Stimulated activated CD8-positive, alpha-beta memory T cell treated with anti-CD3 and anti-CD28 coated beads, Interleukin-7, amount 100 ng/mL, for 1 hour (primary cell): ENCODE results near the gene PALD1.
A peak's percentile ranks its signal among the peaks of the same experiment; 100 is the strongest.

Experiments
- DNase-seq, 2 donors: peaks; one replicate each; pipeline ENCODE4 v3.0.0-alpha.2; 2020; ENCODE audit warnings: low read depth in 2 of 2

The PALD1 gene

DNA sequence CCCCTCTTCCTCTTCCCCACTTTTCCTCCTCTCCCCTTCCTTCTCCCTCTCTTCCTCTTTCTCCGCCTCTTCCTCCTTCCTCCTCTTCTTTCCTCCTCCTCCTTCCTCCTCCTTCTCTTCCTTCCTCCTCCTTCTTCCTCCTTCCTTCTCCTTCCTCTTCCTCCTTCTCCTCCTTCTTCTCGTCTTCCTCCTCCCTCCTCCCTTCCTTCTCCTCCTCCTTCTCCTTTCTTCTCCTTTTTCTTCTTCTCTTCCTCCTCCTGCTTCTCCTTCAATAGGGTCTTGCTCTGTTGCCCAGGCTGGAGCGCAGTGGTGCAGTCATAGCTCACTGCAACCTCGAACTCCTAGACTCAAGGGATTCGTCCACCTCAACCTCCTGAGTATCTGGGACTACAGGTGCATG lies 56.9 kb downstream of the PALD1 start:
- DNase-seq = no peak

DNA sequence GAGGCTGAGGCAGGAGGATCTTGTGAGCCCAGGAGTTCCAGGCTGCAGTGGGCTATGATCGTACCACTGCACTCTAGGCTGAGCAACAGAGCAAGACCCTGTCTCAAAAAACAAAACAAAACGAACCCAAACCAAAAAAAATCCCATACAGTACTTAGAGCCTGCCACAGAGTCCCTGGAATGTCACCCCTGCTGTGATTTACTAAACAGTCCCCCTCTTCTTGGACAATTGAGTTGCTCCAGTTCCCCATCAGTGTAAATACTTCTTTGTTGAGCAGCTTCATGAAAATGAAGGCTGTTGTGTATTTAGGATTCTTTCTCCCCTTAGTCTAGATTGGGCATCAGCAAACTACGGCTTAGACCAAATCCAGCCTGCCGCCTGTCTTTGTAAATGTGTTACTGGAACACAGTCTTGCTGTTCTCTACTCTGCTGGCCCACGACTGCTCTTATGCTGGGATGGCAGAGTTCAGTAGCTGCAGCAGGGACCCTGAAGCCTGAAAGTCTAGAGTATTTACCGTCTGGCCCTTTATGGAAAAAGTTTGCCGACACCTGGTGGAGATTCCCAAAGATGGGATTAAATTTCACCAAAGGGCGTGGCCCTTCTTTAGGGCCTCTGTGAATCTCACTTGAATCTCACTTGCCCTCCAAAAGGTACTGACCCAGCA lies 57.8 kb downstream of the PALD1 start:
- DNase-seq = no peak

GRCh38 chr10:70537398-70538194 lies 59.0 kb downstream of the PALD1 start:
- no peak for DNase-seq

GRCh38 chr10:70538195-70538520 lies 59.6 kb downstream of the PALD1 start:
- DNase-seq = no peak

DNA sequence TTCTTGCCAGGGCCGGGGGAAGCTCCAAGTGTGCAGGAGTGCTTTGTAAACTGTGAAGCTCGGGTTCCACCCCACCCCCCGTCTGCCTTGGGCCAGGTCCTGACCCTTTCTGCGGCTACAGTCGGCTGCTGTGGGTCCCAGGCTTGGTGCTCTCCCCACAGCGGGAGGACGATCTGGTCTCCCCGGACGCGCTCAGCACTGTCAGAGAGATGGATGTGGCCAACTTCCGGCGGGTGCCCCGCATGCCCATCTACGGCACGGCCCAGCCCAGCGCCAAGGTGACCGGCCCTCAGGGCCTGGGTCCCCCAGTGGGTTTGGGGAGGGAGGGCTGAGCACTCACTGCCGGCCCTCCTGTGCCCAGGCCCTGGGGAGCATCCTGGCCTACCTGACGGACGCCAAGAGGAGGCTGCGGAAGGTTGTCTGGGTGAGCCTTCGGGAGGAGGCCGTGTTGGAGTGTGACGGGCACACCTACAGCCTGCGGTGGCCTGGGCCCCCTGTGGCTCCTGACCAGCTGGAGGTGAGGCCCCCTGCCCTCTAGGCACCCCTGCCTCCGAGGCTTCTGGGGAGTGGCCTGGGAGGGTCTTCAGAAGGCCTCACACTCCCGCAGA lies 60.3 kb downstream of the PALD1 start:
- DNase-seq = no peak

DNA sequence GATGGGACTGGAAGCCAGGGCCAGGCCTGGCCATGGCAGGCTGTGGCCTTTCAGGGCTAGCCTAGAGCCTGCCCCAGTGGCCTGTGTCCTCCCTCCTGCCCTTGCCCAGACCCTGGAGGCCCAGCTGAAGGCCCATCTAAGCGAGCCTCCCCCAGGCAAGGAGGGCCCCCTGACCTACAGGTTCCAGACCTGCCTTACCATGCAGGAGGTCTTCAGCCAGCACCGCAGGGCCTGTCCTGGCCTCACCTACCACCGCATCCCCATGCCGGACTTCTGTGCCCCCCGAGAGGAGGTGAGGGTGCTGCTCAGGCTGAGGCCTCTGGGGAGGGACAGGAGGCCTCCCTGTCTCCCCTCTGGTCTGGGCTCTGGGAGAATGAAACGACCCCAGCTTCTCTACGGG lies 60.9 kb downstream of the PALD1 start:
- DNase-seq = no peak

DNA sequence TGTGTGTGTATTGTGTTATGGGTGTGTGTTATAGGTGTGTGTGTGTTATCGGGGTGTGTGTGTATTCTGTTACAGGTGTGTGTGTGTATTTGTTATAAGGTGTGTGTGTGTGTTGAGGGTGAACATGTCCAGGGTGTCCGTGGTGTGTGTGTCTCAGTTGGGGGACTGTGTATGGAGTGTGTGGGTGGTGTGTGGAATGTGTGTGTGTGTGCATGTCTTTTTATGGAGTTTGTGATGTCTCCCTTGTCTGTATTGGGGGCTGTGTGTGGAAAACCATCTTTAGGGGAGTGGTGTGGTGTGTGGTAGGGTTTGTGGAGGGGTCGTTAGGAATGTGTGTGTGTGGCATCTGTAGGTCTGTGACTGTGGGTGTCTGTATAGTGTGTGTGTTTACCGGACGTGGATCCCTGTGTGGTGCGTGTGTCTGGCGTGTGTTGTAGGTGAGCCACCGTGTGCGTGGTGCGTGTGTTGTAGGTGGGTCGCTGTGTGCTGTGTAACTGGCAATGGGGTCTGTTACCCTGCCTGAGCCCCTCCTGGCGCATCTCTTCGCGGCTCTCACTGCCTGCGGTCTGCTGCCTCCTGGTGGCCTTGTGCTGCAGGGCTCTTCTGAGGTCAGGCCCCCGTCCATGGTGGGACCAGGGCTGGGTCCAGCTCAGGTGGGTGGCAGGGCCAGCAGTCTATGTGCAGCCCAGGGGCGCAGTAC lies 61.7 kb downstream of the PALD1 start:
- no peak for DNase-seq

DNA sequence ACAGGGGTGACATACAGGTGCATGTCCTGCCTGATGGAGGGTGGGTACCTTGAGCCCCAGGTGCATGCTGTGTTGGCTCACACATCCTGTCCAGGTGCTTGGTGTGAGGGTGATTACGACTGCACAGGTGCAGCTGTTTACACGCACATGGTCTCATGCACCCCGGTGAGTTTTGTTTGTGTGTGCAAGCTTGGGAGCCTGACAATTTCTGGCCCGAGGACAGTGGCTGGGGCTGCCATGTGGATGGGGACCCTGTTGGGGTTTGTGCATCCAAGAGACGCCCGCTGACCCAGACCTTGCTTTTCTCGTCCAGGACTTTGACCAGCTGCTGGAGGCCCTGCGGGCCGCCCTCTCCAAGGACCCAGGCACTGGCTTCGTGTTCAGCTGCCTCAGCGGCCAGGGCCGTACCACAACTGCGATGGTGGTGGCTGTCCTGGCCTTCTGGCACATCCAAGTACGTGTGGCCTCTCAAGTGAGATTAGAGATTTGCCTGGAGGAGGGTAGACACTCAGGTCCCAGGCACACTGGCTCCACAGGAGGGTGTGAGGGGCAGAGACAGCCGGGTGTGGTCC lies 62.3 kb downstream of the PALD1 start:
- no peak for DNase-seq

DNA sequence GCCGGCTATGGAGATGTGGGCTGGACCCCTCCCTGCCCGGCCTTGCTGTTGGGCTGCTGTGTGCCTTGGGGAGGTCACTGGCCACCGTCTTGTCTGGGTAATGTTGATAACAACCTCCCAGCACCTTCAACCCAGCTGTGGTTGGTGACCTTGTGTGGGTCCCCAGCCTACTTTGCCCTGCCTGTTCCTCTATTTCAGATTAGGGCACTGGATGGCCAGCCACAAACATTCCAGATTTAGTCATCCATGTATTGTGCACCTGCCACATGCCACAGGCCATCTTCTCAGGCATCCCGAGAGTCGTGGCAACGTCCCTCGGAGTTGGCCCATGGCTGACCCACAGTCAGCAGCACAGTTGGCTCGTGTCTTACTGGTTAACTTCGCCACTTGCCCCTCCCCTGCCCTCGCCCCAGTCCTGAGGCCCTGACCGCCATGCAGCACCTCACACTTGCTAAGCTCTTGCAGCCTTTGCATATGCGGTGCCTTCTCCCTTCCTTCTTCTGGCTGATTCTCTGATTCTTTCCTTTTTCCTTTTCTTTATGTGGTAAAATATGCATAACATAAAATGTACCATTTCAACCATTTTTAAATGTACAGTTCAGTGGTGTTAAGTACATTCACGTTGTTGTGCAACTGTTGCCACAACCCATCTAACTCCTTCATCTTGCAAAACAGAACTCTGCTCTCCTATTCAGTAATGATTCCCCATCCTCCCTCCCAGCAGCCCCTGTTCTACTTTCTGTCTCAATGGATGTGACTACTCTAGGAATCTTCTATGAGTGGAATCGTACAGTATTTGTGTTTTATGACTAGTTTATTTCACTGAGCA lies 63.4 kb downstream of the PALD1 start:
- DNase-seq = no peak

GRCh38 chr10:70542565-70542938 lies 64.0 kb downstream of the PALD1 start:
- DNase-seq = no peak

GRCh38 chr10:70543911-70544310 lies 65.3 kb downstream of the PALD1 start:
- DNase-seq = no peak

- no peak for DNase-seq
Measured at GRCh38 chr10:70544431-70545340, 66.1 kb downstream of the PALD1 start.

DNA sequence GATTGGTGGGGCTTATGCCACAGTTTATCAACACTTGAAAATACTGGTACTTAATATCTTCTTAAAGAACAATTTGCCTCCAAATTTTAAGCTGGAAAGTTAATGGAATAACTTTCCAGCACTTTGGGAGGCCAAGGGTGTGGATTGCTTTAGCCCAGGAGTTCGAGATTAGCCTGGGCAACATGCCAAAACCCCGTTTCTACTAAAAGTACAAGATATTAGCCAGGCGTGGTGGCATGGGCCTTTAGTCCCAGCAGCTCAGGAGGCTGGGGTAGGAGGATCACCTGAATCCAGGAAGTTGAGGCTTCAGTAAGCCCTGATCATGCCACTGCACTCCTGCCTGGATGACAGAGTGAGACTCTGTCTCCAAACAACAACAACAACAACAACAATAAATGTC lies 68.0 kb downstream of the PALD1 start:
- DNase-seq = no peak

DNA sequence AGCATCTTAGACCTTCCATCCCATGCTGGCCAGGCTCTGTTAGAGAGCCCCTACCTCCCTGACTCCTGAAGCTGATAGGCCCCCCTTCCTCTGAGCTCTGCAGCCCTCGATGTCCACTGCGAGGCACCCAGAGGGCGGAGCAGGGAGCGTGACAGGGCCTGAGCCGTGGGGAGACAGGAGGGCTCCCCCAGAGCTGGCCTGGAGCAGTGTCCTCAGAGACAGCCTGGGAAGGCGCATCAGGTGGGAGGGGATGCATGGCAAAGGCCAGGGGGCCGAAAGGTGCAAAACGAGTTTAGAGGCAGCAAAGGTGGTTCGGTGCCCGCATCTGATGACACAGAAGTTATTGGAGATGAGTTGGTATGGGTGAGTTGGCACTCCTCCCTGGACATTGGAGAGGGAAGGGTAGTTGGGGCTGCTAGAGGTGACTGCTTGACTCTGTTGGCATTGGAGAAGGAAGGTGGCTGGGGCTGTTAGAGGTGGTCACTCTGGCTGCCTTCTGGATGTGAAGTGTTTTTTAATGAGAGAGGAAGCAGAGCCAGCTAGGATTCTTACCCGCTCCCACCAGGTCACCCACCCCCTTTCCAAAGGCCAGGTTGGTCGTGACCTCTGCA lies 70.9 kb downstream of the PALD1 start:
- DNase-seq = no peak

DNA sequence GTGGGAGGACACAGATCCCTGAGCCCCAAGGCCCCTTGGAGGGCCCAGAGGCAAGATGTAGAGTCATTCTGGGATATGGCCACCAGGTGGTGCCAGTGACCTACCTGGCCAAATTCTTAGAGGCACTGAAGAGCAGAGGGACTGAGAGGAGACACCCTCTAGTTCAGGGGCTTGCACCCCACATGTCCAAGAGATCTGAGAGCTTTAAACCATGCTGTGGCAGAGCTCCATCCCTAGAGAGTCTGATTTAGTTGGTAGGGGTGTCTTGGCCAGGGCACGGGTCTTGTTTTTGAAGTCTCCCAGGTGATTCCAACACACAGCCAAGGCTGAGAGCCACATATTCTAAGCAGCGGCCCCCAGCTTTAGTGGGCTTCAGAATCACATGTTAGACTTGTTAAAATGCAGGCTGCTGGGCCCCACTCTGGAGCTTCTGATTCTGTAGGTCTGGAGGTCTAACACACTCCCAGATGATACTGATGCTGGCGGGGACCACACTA lies 71.4 kb downstream of the PALD1 start:
- peak; percentile 65 to 66 for DNase-seq

DNA sequence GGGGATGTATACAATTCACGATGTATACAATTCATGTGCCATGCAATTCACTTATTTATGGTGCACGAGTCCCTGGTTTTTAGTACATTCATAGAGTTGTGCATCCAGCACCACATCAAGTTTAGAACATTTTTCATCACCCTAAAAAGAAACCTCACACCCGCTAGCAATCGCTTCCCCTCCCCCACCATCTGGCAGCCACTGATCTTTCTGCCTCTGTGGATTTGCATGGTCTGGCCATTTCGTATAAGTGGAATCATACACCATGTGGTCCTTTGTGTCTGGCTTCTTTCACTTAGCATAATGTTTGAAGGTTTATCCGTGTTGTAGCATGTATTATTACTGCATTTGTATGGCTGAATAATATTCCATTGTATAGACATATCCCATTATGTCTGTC lies 71.9 kb downstream of the PALD1 start:
- no peak for DNase-seq

- DNase-seq = no peak
Measured at GRCh38 chr10:70551466-70551865, 72.9 kb downstream of the PALD1 start.

DNA sequence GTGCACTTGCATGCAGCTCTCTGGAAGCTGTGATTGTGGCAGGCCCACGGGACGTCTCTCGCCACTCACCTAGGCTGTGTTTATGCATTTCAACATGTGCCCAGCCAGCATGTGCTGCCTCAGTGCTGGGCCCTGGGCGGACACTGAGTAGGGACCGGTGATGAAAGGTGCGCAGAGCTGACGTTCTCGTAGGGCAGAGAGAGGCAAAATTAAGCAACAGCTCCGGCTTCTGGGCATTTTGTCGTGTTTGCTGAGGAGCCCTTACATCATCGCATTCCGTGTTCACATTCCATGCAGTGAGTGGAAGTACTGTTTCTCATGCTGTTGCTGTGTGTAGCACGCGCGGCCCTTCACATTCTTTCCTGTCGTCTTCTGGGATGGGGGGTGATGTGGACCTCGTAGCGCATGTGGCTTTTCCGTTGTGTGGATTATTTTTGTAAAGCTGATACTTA lies 73.4 kb downstream of the PALD1 start:
- no peak for DNase-seq

DNA sequence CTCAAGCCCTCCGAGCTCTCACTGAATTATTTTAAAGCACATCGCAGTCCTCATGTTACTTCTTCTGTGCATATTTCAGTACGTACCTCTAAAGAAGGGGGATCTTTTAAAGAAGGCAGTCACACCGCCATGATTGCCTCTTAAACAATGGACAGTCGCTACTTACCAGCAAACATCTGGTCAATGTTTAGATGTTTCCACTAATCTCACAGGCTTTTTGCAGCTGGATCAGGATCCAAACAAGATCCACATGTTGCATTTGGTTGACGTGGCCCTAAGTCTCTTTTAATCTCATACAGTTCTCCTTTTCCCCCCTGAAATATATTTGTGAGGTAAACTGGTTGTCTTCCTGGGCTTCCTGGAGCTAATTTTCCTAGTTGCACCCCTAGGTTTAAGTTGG lies 74.0 kb downstream of the PALD1 start:
- no peak for DNase-seq

- no peak for DNase-seq
Measured at GRCh38 chr10:70555371-70555770, 76.8 kb downstream of the PALD1 start.
